WTC11 (cell line): ENCODE results near the gene OSBPL5.

Experiments
- CREM ChIP-seq: sonication (generic); formaldehyde crosslinking; IDR thresholded peaks from 2 replicates; pipeline ENCODE4 v1.8.1; 2022; ENCODE audit warnings: mild to moderate bottlenecking, missing genetic modification reagents, moderate library complexity
- ETV6 ChIP-seq: sonication (generic); formaldehyde crosslinking; IDR thresholded peaks from 2 replicates; pipeline ENCODE4 v1.8.1; 2022; ENCODE audit warnings: mild to moderate bottlenecking, missing genetic modification reagents
- JUN ChIP-seq: sonication (generic); formaldehyde crosslinking; IDR thresholded peaks from 2 replicates; pipeline ENCODE4 v1.8.0; 2023; ENCODE audit warnings: mild to moderate bottlenecking, missing genetic modification reagents
- NR1H2 ChIP-seq: sonication (generic); formaldehyde crosslinking; IDR thresholded peaks from 2 replicates; pipeline ENCODE4 v1.9.0; 2021; ENCODE audit warnings: mild to moderate bottlenecking, moderate library complexity, missing genetic modification reagents
- RELA ChIP-seq: sonication (generic); formaldehyde crosslinking; IDR thresholded peaks from 2 replicates; pipeline ENCODE4 v1.8.1; 2022; ENCODE audit warnings: missing genetic modification reagents, mild to moderate bottlenecking, borderline replicate concordance
- TCF7 ChIP-seq: sonication (generic); formaldehyde crosslinking; IDR thresholded peaks from 2 replicates; pipeline ENCODE4 v1.8.0; 2022; ENCODE audit warnings: mild to moderate bottlenecking, low read depth, missing genetic modification reagents, moderate library complexity
- ZNF396 ChIP-seq: fragments of 250-450 bp; sonication (Bioruptor Pico); IDR thresholded peaks from 2 replicates; pipeline ENCODE4 v1.8.0; 2021; ENCODE audit warnings: mild to moderate bottlenecking, moderate library complexity, borderline replicate concordance
- TF ChIP-seq, protein P1 (sequence below): fragments of 200-600 bp; IDR thresholded peaks from 2 replicates; pipeline ENCODE4 v1.8.0; 2022; ENCODE audit warnings: antibody characterized with exemption
- TF ChIP-seq, protein P2 (sequence below): sonication (generic); formaldehyde crosslinking; IDR thresholded peaks from 2 replicates; pipeline ENCODE4 v1.8.1; 2022; ENCODE audit warnings: low read depth, mild to moderate bottlenecking, moderate library complexity, missing genetic modification reagents, borderline replicate concordance
- TF ChIP-seq, protein P3 (sequence below): sonication (generic); formaldehyde crosslinking; IDR thresholded peaks from 2 replicates; pipeline ENCODE4 v1.8.1; 2022; ENCODE audit warnings: mild to moderate bottlenecking, moderate library complexity, missing genetic modification reagents
- TF ChIP-seq, protein P4 (sequence below): sonication (generic); formaldehyde crosslinking; IDR thresholded peaks from 2 replicates; pipeline ENCODE4 v1.8.0; 2022; ENCODE audit warnings: mild to moderate bottlenecking, missing genetic modification reagents
- TF ChIP-seq, protein P5 (sequence below): sonication (generic); formaldehyde crosslinking; conservative IDR thresholded peaks from 2 replicates; pipeline ENCODE4 v1.8.1; 2022; ENCODE audit warnings: mild to moderate bottlenecking, missing genetic modification reagents
- TF ChIP-seq, protein P6 (sequence below): sonication (generic); formaldehyde crosslinking; IDR thresholded peaks from 2 replicates; pipeline ENCODE4 v1.8.1; 2022; ENCODE audit warnings: low read depth, missing genetic modification reagents, borderline replicate concordance

DNA sequence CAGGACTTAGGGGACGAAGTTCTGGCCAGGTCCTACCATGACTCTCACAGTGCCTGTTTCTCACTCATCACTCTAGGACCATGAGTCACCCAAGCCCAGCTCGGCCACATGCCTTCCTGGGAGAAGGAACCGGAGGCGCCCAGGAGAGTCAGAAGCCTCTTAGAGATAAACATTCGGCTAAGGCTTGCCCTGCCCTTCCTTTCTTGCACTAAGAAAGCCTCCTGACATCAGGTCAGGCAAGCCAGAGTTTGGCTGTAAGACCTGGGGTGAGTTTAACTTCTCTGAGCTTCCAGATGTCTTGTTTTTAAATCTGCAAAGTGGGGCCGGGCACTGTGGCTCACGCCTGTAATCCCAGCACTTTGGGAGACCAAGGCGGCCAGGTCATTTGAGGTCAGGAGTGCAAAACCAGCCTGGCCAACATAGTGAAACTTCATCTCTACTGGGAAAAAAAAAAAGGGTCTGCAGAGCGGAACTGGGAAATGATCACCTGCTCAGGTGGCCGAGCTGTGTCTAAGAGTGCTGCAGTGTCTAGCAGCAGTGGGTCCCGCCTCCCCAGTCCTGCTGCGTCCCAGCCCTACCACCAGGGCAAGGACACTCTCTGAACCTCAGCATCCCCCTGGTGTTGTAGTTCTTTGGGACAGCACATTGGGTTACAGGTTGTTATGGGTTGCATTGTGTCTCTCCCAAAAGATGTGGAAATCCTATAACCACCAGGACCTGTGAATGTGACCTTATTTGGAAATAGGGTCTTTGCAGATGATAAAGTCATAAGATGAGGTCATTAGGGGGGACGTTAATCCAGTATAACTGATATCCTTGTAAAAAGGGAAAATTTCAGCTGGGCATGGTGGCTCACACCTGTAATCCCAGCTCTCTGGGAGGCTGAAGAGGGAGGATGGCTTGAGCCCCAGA, 106.1 kb downstream of the OSBPL5 start:
- TF ChIP-seq, protein P1, sequence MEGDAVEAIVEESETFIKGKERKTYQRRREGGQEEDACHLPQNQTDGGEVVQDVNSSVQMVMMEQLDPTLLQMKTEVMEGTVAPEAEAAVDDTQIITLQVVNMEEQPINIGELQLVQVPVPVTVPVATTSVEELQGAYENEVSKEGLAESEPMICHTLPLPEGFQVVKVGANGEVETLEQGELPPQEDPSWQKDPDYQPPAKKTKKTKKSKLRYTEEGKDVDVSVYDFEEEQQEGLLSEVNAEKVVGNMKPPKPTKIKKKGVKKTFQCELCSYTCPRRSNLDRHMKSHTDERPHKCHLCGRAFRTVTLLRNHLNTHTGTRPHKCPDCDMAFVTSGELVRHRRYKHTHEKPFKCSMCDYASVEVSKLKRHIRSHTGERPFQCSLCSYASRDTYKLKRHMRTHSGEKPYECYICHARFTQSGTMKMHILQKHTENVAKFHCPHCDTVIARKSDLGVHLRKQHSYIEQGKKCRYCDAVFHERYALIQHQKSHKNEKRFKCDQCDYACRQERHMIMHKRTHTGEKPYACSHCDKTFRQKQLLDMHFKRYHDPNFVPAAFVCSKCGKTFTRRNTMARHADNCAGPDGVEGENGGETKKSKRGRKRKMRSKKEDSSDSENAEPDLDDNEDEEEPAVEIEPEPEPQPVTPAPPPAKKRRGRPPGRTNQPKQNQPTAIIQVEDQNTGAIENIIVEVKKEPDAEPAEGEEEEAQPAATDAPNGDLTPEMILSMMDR = no peak
- TF ChIP-seq, protein P2, sequence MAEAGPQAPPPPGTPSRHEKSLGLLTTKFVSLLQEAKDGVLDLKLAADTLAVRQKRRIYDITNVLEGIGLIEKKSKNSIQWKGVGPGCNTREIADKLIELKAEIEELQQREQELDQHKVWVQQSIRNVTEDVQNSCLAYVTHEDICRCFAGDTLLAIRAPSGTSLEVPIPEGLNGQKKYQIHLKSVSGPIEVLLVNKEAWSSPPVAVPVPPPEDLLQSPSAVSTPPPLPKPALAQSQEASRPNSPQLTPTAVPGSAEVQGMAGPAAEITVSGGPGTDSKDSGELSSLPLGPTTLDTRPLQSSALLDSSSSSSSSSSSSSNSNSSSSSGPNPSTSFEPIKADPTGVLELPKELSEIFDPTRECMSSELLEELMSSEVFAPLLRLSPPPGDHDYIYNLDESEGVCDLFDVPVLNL (CRISPR knock-in tag) = no peak
- TF ChIP-seq TCF7 (CRISPR knock-in tag) = no peak
- no peak for TF ChIP-seq JUN (CRISPR knock-in tag)
- TF ChIP-seq CREM (CRISPR knock-in tag) = no peak
- TF ChIP-seq RELA = no peak
- TF ChIP-seq, protein P3, sequence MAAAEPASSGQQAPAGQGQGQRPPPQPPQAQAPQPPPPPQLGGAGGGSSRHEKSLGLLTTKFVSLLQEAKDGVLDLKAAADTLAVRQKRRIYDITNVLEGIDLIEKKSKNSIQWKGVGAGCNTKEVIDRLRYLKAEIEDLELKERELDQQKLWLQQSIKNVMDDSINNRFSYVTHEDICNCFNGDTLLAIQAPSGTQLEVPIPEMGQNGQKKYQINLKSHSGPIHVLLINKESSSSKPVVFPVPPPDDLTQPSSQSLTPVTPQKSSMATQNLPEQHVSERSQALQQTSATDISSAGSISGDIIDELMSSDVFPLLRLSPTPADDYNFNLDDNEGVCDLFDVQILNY = no peak
- TF ChIP-seq NR1H2 (CRISPR knock-in tag) = no peak
- TF ChIP-seq ZNF396 (CRISPR knock-in tag) = no peak
- TF ChIP-seq, protein P4, sequence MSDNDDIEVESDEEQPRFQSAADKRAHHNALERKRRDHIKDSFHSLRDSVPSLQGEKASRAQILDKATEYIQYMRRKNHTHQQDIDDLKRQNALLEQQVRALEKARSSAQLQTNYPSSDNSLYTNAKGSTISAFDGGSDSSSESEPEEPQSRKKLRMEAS (CRISPR knock-in tag) = no peak
- no peak for TF ChIP-seq ETV6
- TF ChIP-seq, protein P5, sequence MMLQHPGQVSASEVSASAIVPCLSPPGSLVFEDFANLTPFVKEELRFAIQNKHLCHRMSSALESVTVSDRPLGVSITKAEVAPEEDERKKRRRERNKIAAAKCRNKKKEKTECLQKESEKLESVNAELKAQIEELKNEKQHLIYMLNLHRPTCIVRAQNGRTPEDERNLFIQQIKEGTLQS (CRISPR knock-in tag) = no peak
- TF ChIP-seq, protein P6, sequence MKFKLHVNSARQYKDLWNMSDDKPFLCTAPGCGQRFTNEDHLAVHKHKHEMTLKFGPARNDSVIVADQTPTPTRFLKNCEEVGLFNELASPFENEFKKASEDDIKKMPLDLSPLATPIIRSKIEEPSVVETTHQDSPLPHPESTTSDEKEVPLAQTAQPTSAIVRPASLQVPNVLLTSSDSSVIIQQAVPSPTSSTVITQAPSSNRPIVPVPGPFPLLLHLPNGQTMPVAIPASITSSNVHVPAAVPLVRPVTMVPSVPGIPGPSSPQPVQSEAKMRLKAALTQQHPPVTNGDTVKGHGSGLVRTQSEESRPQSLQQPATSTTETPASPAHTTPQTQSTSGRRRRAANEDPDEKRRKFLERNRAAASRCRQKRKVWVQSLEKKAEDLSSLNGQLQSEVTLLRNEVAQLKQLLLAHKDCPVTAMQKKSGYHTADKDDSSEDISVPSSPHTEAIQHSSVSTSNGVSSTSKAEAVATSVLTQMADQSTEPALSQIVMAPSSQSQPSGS (CRISPR knock-in tag) = no peak
